GM12891 (cell line): ENCODE data around the gene POLD4.

ENCODE experiments used
- PAX5 ChIP-seq: IDR thresholded peaks from 2 replicates; pipeline ENCODE4 v1.6.1; 2011; ENCODE audit warnings: low read length, moderate library complexity, mild to moderate bottlenecking; ENCODE audit not compliant: insufficient read depth, severe bottlenecking
- POLR2A ChIP-seq: IDR thresholded peaks from 2 replicates; pipeline ENCODE4 v1.6.1; 2011; ENCODE audit warnings: low read depth, low read length, control low read depth
- POLR2AphosphoS5 ChIP-seq: IDR thresholded peaks from 2 replicates; pipeline ENCODE4 v1.6.1; 2011; ENCODE audit warnings: low read depth, low read length, control low read depth
- SPI1 ChIP-seq: IDR thresholded peaks from 2 replicates; pipeline ENCODE4 v1.6.1; 2011; ENCODE audit warnings: low read depth, low read length, control low read depth
- TAF1 ChIP-seq: IDR thresholded peaks from 2 replicates; pipeline ENCODE4 v1.6.1; 2011; ENCODE audit warnings: low read depth, low read length, control low read depth

- no peak for TF ChIP-seq TAF1
- TF ChIP-seq POLR2A = no peak
- TF ChIP-seq POLR2AphosphoS5 = no peak
- no peak for TF ChIP-seq SPI1
- no peak for TF ChIP-seq PAX5
Observed at GRCh38 chr11:67310246-67311050, 42.9 kb downstream of the POLD4 start.
